Right ventricle myocardium superior (tissue), 1 donor: ENCODE data around the gene NPHP1. TPM values are rescaled to one million over a fixed set of nuclear protein-coding genes. Genes with fewer than 3 reads are reported as not detected.

ENCODE experiments used
- ATAC-seq: fragments of 200-7000 bp; cut with Tn5 transposase; one replicate; pipeline ENCODE4 v1.9.1; 2020; ENCODE audit warnings: mild to moderate bottlenecking; ENCODE audit not compliant: poor library complexity
- DNase-seq: peaks from one replicate; pipeline ENCODE4 v3.0.0-alpha.2; 2020
- intact Hi-C: fragments of 100-400 bp; cut with DNase I; formaldehyde crosslinking; loops from one replicate; pipeline ENCODE4 v1.11.2; 2022
- total RNA-seq: library from RNA; stranded (reverse); fragmentation: NEBNext Ultra II Directional; extraction: Animal tissue kit (Norgen Biotek cat#: 25700); gene quantifications from one replicate; pipeline ENCODE4 v1.2.1, GENCODE V29; 2021
- donor health status: DM: no; HTN: yes; CAD: no; lungs with severe emphysema.

The NPHP1 gene
- total RNA-seq, 1 donor from 2014 or later = 4.5 TPM

- no peak for DNase-seq
- no peak for ATAC-seq
- intact Hi-C loops = no loop called here
Observed at GRCh38 chr2:110149330-110150220, 55.2 kb downstream of the NPHP1 start.

GRCh38 chr2:110146945-110147332 lies 57.9 kb downstream of the NPHP1 start:
- intact Hi-C loops = no loop called here
- no peak for ATAC-seq

GRCh38 chr2:110146183-110146944 lies 58.4 kb downstream of the NPHP1 start:
- no peak for ATAC-seq
- DNase-seq = no peak
- intact Hi-C loops = no loop called here

More at GRCh38 chr2:110146945-110147332, 57.9 kb downstream of the NPHP1 start:
- DNase-seq = no peak

DNA sequence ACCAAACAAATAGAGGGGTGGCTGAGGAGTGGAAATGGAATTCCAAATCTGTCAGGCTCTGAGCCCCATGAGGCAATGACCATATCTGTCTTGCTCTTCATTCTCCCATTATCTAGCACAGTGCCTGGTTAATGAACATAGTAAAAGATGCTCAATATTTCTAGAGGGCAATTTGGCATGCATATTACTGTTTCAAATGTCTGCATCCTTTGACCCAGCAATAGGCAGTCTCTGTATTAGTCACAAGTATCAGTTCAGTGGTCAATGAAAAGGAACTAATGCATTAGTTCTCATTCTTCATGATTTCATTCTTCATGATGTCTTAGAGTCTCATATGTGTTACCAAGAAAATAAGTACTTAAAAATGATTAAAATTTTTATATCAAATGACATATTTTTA lies 60.8 kb downstream of the NPHP1 start:
- no peak for ATAC-seq
- DNase-seq = no peak
- intact Hi-C loops = no loop called here

DNA sequence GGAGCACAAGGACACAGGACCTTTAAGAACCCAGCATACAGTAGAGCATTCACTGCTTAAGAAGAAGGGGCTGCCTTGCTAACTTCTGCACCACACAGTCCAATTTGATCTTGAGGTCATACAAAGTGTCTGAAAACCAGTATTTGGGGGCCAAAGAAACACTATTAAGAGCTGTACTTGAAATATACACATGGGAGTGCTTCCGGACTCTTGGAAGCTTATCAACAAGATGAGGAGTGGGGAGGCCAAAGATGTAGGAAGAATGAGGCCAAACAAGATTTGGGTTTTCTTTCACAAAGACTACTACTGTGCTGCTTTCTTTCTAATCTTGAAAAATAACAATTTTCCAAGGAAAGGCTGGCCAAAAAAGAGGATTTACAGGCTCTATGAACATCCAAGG lies 64.4 kb downstream of the NPHP1 start:
- intact Hi-C loops = no loop called here
- DNase-seq (no peak), ATAC-seq (no peak)

- ATAC-seq (no peak), DNase-seq (no peak)
- intact Hi-C loops = no loop called here
Observed at GRCh38 chr2:110134025-110134424, 70.8 kb downstream of the NPHP1 start.

DNA sequence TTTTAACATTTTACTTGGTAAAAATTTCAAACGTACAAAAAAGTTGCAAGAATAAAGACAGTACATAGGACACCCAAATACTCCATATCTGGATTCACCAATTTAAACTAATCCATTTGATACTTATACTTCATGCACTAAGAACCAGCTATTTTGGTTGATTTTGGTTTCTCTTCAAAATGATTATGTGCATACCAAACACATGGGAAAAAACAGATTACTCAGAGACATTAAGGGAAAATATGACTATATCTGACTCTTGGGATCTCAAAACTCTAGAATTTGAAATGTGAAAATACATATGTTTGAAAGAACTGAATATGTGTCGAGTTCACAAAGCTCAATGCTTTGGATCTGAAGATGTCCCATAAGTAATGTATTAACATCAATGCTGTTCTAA lies 73.6 kb downstream of the NPHP1 start:
- intact Hi-C loops = no loop called here
- DNase-seq = no peak
- no peak for ATAC-seq

- ATAC-seq (no peak), DNase-seq (no peak)
- intact Hi-C loops = no loop called here
Observed at GRCh38 chr2:110130757-110131156, 74.1 kb downstream of the NPHP1 start.

DNA sequence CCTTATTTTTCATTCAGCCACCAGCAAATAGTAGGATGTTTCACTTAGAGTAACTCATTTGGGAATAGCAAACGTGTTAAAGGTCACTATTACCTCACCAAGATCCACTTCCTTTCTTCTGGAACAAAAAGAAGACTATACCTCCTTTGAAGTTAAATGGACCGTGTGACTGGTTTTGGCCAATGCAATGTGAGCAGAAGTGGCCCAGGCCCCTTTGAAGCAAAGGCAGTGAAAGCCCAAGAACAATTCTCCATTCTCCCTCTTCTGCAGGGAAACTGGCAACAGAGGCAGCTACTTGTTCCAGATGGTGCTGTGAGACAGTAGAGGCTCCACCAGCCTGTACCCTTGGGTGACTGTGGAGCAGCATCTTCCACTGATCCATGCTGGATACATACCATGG lies 77.9 kb downstream of the NPHP1 start:
- no peak for ATAC-seq
- intact Hi-C loops = no loop called here
- no peak for DNase-seq

DNA sequence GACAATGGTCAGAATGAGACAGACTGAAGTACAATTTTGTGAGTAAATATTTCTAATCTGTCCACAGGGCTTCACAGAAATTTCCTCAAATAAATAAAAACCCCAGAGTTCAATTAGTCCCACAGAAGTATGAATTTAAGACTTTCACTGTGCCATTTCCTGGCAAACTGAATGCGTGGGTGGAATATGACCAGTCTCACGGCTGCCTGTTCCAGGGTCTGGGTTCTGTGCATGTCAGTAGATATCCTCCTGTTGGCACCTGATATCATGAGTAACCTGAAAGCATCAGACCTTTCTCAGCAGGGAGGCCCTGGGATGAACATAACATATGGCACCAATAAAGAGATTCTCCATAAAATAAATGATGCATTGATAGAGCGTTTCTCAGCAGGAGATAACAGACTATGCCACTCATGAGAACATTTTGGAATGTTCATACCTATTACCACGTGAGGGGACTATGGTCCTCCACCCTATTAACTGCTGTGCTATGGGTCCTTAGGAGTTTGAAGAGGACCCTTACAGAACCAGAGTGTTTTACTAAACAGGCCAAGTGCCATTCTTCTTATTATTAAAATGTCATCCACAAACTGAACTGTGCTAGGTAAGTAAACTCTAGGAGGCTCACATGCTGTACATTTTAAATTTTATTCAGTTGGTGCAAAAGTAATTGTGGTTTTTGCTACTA lies 78.6 kb downstream of the NPHP1 start:
- ATAC-seq (no peak), DNase-seq (no peak)
- intact Hi-C loops = no loop called here

- DNase-seq (no peak), ATAC-seq (no peak)
- intact Hi-C loops = no loop called here
Observed at GRCh38 chr2:110124939-110125691, 79.7 kb downstream of the NPHP1 start.

DNA sequence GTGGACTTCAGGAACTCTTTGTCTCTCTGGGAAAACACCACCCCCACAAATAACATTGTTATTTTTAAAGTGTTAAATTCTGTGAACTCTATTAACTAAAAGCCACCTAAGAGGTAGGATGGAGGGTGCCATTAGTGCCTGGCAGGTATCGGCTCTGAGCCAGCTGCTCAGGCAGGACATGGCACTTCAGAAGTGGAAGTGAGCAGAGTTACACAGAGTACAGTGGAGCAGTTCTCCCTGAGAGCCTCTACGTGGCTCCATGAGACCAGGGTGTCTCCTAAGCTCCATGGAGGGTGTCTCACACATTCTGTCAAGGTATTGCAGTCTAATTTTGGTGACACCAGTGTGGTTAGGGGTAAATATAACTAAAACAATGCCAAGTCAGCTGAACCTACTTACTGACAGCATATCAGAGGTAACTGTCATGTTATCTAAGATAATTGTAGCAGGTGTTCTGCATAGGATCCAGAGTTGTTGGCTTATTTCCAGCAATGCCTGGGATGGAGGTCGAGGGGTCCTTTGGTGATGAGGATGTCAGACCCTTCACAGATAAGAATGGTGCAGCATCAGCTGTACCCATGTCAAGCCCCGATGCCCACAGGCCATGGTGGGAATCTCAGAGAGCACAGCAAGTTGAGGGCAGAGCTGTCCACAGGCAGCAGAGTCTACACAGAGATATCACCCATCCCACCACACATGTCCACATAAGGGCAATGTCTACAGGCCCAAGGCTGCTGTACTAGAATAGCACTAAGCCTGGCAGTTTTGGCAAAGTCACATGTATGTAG lies 80.6 kb downstream of the NPHP1 start:
- intact Hi-C loops = no loop called here
- no peak for DNase-seq

DNA sequence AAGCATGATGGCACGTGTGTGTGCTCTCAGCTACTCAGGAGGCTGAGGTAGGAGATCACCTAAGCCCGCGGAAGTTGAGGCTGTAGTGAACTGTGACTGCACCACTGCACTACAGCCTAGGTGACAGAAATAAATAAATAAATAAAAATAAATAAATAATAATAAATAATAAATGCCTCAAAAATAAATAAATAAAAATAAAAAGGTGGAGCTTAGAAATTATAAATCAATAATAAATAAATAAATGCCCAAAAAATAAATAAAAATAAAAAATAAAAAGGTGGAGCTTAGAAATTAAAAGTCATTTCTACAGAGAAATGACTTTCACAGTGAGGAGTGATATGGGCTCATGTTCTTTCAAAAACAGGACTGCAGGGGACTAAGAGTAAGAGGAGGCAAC lies 83.2 kb downstream of the NPHP1 start:
- no peak for DNase-seq
- intact Hi-C loops = no loop called here

More for the DNA sequence above, 80.6 kb downstream of the NPHP1 start:
- ATAC-seq = no peak

GRCh38 chr2:110121052-110121334 lies 83.8 kb downstream of the NPHP1 start:
- no peak for ATAC-seq
- intact Hi-C loops = no loop called here
- no peak for DNase-seq

More for the DNA sequence above, 83.2 kb downstream of the NPHP1 start:
- ATAC-seq = no peak

DNA sequence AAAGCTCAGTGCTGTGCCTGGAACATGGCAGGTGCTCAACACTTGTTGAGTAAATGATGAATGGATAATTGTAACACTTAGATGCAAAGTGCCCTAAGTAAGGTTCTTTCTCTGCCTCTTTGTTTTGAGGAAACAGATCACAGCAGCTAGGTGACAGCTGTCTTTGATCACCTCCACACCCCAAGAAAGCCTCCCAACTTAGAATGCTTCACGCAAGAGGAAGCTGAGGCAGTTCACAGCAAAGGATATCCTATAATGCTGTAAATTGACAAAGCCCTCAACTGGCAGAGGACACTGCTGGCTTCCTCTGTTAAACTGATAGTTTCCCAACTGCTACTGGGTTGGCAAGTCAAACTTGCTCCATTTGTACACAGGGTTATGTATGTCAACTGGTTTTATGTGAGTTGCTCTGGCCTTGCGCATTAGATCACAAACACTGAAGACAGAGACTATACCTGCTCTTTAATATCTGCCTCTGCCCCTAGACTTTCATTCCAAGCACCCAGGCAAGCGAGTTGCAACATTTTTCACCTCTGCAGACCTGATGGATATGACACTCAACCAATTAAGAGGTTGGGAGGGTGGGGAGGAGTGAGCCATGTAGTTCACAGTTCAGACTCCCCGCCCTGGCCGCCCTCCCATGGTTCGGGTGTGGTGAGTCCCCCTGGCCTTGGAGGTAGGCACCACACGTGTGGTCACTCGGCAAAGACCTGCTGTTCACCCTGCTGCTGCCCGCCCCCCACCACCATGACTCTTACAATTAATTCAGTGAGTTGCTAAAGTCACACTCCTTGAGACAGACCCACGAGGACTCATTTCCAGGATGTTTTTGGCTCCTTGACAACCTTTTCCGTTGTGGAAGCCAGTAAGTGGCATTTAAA lies 84.4 kb downstream of the NPHP1 start:
- ATAC-seq (no peak), DNase-seq (no peak)
- intact Hi-C loops = no loop called here

DNA sequence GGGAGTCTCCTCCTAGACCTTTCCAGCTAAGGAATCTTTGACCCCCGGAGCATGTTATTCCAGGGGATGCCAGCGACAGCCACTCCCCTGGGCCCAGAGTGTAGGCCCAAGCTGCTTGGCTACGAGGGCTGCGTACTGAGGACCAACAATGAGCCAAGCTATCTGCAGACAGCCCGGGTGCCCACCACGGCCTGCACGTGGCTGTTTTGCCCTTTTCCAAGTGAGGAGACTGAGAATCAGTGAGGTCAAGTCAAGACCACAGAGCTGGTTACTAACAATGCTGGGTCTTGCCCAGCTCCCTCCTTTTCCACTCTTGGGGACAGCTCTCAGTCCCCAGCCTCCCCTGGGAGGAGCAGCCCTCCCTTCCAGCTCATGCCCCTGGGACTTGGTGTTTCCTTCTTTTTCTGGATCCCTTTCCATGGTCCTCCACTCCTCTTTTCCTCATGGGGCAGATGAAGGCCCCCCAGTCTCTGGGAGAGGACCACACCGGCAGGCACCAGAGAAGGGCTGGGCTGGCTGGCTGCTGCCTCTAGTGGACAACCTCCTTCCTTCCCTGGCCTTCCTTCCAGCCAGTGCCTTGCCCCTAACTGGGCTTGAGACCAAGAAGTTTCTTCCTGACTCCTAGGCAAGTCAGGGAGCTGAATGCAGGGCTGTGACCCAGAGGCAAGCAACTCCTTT lies 88.6 kb downstream of the NPHP1 start:
- ATAC-seq (peak; percentile 78), DNase-seq (peak; percentile 62)
- intact Hi-C loops = no loop called here
